HFF-Myc (cell line): Measurements from ENCODE around the gene PTPRN2.

Experiments
- DNase-seq: peaks from one replicate; pipeline ENCODE4 v3.0.0-alpha.2; 2011; ENCODE audit warnings: low read depth; ENCODE audit errors: extremely low read depth
- H3K4me3 ChIP-seq: replicated peaks from 2 replicates; pipeline ENCODE4 v1.5.1; 2011; ENCODE audit warnings: low read depth, mild to moderate bottlenecking, control low read depth, low read length
- CTCF ChIP-seq: IDR thresholded peaks from 2 replicates; pipeline ENCODE4 v1.5.1; 2012; ENCODE audit warnings: mild to moderate bottlenecking, low read depth, low read length, control low read depth; ENCODE audit errors: missing control alignments

PTPRN2 gene

DNA sequence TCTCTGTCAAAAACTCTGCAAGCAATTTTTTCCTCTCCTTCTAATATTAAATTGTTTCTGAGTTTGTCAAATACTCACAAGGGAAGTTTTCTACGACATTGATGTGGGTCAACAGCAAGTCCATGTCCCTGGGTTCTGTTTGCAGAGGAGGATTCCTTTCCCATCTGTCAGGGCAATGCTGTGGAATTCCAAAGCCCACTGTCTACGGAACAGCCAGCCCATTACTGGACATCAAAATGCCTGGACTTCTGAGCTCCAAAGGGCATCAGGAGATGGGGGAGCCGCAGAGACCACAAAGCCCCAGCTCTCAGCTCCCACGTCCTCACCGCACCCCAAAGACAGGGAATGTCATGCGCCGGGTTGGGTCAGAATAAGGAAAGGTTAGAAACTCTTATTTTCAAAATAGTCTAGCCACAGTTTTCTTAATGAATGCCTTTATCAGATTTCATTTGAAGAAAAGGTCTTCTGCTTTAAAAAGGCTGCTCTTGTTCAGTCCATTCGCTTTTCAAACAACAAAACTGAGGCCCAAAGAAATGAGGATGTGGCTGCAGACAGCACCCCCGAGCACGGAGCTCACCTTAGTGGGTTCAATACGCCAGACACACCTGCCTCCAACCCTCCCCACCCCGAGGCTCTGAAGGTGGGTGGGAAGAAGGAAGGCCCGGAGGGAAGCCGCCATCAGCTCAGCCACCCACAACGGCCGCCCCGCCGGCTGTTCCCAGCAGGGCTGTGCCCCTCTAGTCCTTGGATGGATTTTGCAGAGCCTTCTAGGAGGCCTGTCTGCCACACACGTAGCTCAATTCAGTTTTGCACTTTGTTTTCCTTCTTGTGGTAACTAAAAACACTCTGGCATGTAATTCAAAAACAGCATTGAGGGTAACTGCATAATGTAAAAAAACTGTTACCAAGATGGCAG, 44.7 kb downstream of the PTPRN2 start:
- no peak overlapping the region for H3K4me3 ChIP-seq
- no peak for TF ChIP-seq CTCF
- DNase-seq: no peak

- TF ChIP-seq CTCF: no peak
- no peak for DNase-seq
- no peak overlapping the region for H3K4me3 ChIP-seq
These were observed 46.1 kb downstream of the PTPRN2 start for GRCh38 chr7:158541346-158542010.

DNA sequence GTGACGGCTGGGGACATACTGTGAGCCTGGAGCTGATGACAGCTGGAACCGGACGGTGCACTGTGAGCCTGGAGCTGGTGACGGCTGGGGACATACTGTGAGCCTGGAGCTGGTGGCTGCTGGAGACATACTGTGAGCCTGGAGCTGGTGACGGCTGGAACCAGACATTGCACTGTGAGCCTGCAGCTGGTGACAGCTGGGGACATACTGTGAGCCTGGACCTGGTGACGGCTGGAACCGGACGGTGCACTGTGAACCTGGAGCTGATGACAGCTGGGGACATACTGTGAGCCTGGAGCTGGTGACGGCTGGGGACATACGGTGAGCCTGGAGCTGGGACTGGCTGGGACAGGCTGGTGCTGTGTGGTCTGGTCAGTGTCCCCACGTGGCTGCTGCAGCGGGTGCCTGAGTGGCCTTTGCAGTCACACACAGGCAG, 47.9 kb downstream of the PTPRN2 start:
- no peak for DNase-seq
- no peak overlapping the region for H3K4me3 ChIP-seq
- no peak for TF ChIP-seq CTCF

- no peak for TF ChIP-seq CTCF
- DNase-seq: no peak
- H3K4me3 ChIP-seq: no peak overlapping the region
These were observed 49.3 kb downstream of the PTPRN2 start for GRCh38 chr7:158538156-158538946.

- no peak for TF ChIP-seq CTCF
- H3K4me3 ChIP-seq: no peak overlapping the region
- no peak for DNase-seq
These were observed 50.1 kb downstream of the PTPRN2 start for GRCh38 chr7:158537516-158537882.

DNA sequence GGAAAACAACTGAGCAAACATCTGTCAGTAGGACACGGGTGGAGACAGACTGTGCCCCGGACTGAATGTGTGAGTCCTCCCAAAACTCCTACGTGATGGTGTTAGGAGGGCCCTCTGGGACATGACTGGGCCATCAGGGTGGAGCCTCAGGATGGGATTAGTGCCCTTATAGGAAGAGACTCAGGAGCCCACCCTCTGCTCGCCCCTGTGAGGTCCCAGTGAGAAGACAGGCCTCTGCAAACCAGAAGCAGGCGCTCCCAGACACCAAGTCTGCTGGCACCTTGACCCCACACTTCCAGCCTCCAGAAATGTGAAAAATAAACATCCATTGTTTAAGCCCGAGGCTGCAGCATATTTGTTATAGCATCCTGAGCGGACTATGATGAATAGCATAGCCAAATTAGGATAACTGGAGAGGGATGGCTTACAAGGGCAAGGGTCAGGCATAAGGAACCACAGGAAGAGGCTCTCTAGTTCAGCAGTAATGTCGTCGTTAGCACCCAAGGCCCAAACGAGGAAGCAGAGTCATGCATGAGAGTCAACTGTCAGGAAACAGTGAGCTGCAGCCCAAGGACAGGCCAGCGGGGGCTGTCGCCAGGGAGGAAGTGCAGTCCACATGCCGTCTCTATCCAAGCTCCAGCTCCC, 50.6 kb downstream of the PTPRN2 start:
- H3K4me3 ChIP-seq: no peak overlapping the region
- no peak for TF ChIP-seq CTCF
- no peak for DNase-seq
